CD4-positive, alpha-beta T cell treated with Interferon alpha-2 for 1 hour (primary cell): ENCODE data around the gene GDI1.
"Not testable (repeated sequence)": the region's sequence is repeated elsewhere in the genome, so short reads cannot be mapped to it uniquely, and the experiment has no call there.

Source experiments
- DNase-seq, 2 donors: peaks; one replicate each; pipeline ENCODE4 v3.0.0-alpha.2; 2020 to 2022

GDI1 gene

DNA sequence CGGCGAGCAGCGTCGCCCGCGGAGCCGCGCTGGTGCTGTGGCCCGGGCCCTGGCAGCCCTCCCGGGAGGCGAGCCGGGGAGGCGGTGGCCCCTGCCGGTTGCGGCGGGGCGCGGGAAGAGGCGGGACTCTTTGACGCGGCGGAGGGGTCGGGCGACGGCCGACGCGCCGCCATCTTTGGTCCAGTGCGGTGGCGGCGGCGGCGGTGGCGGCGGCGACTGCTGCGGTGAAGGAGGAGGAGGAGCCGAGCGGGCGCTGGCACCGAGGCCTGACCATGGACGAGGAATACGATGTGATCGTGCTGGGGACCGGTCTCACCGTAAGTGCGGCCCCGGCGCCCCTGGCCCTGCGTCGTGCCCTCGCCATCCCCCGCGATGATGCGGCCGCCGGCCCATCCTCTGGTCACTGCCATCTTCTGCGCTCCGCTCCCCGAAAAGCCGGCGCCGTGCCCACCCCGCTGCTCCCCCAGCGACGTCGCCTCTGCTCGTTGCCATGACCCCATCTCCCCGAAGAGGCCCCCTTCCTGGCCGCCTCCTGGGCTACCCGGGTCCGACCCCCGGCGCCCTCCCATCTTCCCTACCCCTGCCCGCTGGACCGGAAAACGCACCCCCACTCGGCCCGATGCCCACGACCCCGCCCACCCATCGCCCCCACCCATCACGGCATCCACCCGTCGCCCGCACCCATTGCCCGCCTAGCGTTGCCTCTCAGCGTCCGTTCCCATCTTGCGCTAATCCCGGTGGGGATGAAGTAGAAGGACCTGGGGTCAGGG lies at the start of gene GDI1:
Gene GDI1 (plus strand): TSS at position 172 of the 770 bp plus-strand sequence. CDS start 101 bp downstream, at position 273.
- DNase-seq = peak; percentile 46 to 73

DNA sequence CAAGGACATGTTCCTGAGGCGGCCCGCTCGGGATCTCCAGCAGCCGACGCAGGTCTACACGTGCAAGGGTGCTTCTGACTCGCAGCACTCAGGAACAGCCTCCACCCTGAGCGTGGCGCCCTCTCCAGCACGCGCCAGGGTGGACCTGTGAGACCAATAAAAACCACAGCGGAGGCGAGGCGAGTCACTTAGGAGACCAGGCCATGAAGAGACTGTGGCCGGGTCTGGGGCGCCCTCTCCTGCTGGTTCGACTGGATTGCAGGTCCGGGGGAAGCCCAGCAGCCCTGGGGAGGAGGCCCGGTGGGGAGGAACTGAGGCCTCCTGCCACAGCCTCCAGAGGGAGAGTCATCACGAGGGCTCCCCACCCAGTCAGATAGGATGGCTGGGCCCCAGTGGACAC lies 48.9 kb upstream of the GDI1 start:
- not testable (repeated sequence) for DNase-seq

DNA sequence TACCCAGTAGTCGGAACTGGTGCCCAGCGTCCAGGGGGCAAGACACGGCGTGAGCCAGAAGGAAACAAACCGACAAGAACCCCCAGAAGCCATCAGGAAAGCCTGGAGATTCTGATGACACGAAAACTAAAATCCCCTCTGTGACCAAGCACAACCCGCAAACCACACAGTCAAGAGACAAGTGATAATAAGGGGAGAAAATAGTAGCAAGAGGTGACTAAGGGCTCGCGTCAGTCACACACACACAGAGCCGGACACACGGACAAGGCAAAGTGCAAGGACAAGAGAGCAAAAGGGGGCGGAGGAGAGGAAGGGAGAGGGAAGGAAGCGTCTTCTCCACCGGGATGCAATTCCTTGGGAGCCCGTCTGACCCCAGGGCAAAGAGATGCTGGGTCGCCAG lies 48.3 kb upstream of the GDI1 start:
- DNase-seq = not testable (repeated sequence)

DNA sequence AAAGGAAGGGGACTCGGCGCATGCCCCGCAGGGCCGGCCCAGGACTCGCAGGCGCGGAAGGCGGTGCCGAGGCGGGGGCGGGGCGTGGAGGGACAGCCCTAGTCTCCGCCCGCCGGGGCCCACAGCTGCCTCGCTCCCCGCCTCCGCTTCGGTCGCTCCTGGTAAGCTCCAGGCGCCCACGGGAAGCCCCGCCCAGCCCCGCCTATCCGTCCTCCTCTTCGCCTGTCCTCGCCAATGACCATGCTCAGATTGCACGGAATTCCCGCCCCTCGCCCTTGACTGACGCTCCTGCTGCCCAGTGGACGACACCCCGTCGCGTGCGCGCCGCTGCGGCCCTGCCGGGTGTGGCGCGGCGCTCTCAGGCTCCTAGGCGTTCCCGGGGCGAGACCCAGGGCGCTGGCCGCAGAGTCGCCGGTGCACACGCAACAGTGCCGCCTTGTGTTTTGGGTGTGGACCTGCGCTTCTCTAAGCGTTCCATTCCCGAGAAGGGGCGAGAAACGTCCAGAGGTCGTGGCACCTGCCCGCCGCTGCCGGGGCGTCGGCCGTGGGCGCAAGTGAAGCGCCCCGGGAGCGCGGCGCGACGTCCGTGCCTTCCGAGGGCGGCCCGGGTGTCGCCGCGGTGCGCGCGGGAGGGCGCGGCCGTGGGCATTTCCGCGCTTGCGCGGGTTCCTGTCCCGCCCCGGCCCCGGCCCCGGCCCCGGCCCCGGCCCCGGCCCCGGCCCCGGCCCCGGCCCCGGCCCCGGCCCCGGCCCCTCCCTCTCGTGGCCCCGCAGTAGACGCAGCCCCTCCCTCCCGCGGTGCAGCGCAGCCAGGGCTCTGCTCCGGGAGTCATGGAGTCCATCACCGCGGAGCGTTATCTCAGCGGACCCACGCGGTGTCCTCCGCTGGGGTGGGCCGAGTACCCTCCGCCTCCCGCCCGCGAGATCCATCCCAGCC lies 46.9 kb upstream of the GDI1 start:
- DNase-seq = peak in 1 of 2 donors; percentile 51

DNA sequence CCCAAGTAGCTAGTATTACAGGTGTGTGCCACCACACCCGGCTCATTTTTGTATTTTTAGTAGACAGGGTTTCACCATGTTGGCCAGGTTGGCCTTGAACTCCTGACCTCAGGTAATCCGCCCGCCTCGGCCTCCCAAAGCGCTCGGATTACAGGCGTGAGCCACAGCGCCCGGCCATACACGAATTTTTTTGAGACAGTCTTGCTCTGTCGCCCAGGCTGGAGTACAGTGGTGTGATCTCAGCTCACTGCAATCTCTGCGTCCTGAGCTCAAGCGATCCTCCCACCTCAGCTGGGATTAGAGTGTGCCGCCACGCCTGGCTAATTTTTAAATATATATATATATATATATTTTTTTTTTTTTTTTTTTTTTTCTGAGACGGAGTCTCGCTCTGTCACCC lies 40.6 kb upstream of the GDI1 start:
- not testable (repeated sequence) for DNase-seq

DNA sequence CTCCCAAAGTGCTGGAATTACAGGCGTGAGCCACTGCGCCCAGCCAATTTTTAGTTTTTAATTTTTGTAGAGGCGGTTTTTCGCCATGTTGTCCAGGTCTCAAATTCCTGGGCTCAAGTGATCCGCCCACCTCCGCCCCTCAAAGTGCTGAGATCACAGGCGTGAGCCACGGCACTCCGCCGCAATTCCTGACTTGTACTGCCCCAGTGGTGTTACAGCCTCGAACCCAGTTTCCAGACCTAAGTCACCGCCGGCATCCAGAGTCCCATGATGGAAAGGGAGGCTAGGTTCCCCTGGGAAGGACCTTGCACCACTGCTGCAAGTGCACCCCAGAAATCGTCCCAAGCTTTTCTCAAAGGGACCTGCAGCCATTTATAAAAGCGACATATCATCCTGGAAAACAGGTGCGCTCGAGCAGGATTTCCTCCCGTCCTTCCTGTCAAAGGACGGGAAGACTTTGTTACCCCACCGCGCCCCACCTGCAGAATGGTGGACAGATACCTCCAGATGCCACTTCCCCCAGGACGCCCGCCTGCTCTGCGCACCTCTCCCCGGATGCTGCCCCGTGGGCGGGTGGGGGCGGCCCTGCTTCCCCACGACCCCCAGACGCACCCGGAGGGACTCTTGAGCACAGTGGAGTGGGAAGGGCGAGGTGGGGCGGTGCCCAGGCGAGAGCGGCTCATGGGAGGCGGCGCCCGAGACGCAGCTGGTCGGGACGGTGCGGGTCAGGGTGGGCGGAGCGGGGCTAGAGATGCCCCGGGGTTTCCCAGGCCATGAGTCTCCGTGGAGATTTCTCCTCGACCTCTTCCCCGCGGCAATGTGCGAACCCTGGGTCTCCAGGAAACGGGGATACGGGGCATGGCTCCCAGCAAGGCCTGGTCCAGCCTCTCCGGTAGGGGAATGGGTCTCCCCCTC lies 39.7 kb upstream of the GDI1 start:
- peak; percentile 66 for DNase-seq

DNA sequence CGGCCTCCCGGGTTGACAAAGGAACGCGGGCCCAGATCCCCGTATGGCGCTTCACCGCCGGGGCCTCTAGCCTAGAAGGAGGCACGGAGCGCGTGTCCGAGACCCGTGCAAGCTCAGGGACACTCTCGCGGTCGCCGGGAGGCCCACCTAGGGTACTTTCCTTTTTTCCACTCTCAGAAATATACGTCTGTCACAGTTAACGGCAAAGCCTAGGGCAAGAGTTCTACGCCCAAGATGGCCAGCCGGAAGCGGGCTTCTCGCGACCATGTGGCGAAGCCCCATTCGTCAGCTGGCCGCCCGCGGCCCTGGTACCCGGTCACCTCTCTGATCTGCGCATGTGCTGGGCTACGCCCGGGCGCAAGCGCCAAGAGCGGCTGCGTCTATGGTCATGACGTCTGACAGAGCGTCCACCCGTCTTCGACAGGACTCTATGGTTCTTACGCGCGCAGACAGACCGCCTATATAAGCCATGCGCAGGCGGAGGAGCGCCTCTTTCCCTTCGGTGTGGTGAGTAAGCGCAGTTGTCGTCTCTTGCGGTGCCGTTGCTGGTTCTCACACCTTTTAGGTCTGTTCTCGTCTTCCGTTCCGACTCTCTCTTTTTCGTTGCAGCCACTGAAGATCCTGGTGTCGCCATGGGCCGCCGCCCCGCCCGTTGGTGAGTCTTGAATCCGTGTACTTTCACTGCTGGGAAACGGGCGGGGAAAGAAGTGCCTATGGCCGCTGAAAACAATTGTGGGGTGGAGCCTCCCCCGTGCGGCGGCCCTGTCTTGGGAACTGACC lies 38.9 kb upstream of the GDI1 start, which contains the start of gene RPL10:
Gene RPL10 (plus strand): TSS at position 490 of the 780 bp plus-strand sequence. CDS start 143 bp downstream, at position 633.
- peak; percentile 95 to 96 for DNase-seq

DNA sequence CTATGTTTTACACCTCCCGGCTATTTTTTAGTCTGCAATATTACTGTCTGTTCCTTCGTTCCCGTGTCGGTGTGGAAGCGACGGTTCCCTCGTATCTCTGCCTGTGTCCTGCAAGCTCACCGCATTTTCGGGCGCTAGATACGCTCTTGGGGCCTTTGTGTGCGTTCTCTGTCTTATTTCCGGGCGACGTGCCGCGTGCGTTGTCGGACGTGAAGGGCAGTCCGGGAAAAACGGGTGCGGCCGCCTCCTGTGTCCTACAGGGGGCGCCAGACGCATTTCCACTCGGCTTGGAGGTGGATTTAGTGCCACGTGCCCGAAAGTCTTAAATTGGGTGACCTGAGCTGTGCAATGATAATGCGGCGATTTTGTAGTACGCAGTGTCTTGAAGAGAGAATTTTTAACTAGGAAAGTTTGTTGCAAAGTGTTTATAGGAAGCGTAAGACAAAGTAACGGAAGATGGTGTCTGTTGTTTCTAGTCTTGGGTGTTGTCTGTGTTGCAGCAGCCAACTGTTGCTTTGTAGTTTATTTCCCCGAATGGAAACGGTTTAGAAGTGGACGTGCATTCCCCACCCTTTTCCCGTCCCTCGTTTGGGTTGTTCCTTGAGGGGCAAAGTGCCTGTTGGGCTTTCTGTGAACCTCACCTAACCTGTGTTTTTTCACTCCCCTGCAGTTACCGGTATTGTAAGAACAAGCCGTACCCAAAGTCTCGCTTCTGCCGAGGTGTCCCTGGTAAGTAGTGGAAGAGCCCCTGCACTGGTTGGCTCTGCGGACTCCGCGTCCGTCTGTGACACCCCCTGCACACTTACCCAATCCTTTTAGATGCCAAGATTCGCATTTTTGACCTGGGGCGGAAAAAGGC lies 38.1 kb upstream of the GDI1 start:
- peak; percentile 87 to 88 for DNase-seq

DNA sequence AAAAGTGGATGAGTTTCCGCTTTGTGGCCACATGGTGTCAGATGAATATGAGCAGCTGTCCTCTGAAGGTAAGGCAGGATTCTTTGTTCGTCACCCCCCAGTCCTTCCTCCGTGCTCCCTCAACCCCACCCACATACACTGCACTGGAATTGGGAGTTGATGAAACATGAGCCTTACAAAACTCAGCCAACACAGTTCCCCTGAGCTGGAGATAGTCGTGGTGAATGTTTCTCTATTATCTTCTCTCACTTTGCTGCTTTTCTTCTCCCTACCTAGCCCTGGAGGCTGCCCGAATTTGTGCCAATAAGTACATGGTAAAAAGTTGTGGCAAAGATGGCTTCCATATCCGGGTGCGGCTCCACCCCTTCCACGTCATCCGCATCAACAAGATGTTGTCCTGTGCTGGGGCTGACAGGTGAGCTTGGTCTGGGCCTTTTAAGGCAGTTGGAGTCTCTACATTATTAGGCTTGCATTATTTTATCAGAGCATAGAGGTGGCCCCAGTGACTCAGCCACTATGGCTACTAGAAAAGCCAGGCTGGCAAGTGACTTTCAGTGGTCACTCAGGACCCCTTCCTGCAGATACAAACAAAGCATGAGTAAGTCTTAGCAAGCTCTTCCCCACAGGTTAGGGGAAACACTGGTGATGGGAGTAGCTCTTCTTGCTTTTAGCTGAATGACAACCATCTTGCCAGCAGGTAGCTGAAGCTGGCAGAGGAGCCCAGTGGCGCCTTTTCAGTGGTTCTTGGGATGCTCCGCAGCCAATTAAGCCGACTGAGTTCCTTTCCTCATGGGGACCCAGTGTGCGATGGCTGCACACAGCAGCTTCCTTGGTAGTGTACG lies 37.2 kb upstream of the GDI1 start:
- peak in 1 of 2 donors; percentile 50 for DNase-seq

DNA sequence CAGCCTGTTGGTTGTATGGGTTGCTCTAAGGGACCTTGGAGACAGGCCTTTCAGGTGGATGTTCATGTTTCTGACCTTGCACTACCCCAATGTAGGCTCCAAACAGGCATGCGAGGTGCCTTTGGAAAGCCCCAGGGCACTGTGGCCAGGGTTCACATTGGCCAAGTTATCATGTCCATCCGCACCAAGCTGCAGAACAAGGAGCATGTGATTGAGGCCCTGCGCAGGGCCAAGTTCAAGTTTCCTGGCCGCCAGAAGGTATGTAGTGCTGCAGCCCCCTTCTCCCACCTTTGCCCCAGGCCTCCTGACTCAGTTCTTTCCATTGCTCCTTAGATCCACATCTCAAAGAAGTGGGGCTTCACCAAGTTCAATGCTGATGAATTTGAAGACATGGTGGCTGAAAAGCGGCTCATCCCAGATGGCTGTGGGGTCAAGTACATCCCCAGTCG lies 36.6 kb upstream of the GDI1 start:
- not testable (repeated sequence) for DNase-seq

DNA sequence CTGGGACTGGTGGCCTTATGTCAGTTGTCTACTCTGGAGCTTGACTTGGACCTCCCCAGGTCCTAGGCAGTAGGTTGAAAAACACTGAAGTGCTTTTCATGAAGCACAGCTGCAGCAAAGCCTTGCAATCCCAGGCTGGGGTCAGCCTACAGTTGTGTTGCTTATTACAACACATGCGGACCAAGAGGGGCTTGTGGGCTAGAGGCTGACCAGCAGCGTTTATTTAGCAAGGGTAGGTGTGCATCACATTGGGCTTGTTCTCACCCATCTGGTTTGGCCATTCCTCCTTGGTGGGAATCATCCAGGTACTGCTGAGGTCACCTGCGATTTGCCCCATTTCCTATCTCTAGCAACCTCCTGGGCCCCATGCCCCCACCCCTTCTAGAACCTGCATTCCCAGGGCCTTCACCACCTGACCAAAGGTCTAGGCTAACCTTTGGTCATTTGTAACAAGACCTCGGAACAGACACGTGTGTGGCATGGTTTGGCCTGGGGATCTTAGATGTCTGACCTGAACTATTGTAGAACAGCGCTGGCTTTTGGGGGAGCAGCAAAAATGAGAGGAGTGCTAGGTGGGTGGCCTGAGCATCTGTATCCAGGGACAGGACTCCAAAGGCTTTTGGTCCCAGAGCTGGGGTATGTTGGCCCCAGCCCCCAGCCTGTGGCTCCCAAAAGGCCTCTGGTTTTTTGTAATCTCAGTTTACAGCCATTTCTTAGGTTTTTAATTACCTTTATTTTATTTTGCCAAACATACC lies 35.7 kb upstream of the GDI1 start:
- DNase-seq = no peak

DNA sequence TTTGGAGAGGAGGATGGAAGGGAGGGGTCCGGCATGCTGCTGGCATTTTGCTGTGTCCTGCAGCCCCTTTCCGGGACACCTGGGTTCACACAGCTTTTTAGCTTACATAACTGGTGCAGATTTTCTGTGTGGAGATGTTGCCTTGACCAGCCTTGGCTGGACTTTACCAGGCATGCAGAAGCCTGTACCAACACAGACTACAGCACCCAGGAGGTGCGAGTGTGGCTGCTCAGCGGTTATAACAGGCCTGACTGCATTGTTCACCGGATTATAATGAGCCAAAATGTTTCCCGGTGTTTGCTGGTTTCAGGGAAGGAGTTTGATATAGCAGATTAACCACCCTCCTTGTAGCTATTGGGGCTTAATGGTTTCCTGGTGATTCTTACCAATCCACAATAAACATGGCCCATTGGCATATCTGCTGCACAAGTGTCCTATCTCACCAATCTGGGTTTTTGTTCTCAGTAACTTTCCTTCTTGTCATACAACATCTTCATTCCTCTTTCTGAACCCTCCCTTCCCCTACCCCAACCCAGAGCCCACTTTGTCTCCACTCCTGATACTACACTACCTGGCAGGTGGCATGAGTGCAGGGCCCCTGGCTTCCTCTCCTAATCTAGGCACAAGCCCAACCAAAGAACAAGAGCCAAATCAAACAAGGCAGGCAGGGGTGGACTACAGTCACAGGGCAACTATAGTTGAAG lies 34.9 kb upstream of the GDI1 start:
- DNase-seq = no peak

DNA sequence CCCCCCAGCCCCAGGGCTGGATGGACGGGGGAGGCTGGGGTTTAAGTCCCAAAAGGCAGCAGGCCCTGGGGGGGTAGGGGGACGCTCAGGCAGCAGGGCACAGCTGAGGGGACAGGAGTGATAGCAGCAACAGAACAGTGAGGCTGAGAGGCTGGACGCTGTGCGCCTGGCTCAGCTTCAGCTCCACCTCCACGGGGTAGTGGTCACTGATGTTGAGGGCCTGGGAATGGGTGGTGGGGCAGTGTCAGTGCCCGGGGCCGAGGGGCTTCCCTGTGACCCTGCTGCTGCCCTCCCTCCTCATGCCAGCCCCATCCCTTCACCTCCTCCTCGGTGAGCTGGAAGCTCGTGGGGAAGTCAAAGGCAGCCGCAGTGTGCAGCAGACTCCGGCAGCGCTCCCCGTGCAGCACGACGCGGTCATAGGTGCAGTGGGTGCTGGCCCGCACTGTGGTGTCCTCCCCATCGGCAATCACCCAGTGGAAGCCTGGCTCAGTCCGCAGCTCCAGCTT lies 34.3 kb upstream of the GDI1 start:
- DNase-seq = no peak

DNA sequence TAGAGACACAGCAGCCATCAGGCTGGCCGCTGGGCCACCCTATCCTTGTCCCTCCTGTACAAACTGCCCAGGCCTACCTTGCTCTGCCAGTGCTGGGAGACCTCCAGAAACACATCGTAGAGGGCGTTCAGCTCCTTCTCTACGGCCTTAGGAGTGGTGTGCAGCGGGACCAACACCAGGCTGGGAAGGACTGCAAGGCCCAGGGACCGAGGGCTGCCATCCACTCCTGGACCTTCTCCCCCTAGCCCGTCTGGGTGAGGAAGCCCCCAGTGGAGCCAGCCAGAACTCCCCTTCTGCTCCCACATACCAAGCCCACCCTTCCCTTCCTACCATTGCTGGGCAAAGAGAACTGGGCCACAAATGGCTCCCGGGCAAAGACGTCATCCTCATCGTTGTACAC lies 33.8 kb upstream of the GDI1 start:
- no peak for DNase-seq

DNA sequence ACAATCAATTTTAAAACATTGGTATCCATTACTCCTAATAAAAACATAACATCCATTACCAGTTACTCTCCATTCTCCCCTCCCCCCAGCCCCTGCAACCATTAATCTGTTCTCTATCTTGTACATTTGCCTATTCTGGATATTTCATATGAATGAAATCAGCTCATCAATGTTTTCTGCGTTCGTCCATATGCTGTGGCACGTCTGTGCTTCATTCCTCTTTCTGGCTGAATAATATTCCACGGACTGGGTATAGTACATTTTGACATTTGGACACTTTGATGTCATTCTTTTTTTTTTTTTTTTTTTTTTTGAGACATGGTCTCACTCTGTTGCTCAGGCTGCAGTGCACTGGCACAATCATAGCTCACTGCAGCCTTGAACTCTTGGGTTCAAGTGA lies 33.1 kb upstream of the GDI1 start:
- DNase-seq = no peak

DNA sequence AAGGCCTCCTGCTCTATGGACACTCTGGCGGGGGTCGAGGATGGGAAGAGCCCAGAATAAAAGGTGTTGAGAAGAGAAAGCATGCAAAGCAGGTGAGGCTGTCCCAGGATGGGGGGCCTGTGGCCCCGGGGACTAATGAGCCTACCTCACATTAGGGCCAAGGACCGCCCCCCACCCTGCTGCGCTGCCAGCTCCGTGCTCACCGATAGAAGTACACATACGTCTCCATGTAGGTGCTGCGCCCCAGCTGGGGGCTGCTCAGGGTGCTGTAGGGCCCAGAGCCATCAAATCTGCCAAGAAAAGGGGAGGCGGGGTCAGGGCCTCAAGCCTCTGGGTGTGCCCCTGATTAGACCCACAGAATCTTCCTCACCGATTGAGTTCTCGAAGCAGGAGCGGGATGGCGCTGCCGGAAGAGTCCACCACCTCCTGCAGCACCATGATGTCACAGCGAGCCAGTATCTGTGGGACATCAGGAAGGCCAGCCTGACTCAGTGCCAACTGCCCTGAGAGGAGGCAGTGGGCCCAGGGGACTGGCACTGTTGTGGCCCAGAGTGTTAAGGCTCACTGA lies 32.2 kb upstream of the GDI1 start:
- no peak for DNase-seq

DNA sequence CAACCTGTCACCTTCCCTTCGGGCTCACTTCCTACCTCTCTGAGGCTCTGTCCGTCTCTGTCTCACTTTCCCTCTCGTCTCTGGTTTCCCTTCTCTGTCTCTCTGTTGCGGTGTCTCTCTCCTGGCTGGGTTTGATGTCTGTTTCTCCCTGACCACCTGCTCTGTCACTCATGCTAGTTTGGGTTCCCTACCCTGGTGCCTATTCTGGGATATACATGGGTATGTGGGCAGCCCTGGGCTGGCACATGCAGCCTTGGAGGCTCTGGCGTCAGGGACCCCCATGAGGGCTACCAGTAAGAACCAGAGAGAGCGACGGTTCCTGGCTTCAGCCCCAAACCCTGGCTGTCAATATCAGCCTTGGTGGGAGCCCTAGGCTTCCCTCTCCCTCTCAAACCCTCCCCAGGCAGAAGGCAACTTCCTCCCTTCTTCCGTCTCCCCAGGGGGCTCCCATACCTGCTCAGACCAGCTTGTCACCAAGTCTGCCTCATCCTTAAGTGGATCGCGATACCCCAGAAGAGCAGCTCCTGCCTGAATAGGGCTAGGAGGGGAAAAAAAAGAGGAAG lies 28.2 kb upstream of the GDI1 start:
- no peak for DNase-seq
